ENCODE data around the gene MAP6D1.

GRCh38 chr3:183815563-183815940 is 9.8 kb downstream of the MAP6D1 start:
- TF ChIP-seq CTCF (IDR thresholded peaks at IDR 0.05) (no peak), POLR2AphosphoS5 (IDR thresholded peaks at IDR 0.05) (no peak)
